HG02973 (cell line): ENCODE results near the gene HMX2.

Experiments used
- ATAC-seq: cut with Tn5 transposase; IDR thresholded peaks from one replicate; pipeline ENCODE4 v1.9.1; 2021; ENCODE audit warnings: moderate library complexity; ENCODE audit not compliant: unreplicated experiment

The HMX2 gene

DNA sequence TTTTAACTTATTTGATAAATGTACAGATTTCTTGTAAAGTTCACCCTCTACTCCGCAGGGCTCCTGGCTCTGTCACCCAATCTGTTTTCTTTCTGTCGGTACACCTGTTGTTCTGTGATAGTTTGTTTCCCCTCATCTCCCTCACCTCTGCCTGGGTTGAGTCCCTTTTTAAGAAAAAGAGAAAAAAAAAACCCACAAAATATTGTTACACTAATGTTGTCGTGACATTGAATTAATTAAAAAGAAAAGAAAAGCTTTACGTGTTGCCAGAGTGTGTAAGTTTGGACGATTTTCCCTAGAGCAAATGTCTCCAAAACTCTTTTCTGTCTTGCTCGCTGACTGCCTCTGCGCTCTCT is 8.8 kb upstream of the HMX2 start:
- ATAC-seq: no peak

DNA sequence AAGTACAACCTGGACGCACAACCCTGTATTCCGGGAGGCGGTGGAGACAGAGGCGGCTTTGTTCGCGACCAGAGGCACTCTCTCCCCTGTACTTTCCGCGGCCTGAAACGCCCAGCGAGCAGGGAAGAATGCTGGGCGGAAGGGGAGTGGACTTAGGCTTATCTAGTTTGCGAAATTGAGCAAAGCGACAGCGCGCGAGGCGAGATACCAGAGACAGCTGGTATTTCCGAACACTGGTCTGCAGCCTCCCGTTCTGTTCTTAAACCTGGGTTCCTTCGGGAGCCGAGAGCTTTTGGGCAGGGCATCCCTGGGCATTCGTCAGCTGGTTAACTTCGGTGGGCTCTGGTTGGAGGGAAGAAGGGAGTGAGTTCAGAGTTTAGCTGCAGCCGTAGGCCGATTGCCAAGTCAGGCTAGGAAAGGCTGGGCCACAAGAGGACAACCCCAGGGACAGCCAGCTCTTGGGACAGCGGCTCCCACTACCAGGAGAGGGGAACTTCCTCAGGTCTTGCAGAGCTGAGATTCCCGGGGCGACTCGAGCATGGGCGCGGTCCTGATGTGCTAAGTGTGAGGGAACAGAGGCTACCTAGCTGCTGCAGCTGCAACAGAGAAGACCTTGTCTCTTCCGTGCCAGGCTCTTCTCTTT is 8.3 kb upstream of the HMX2 start:
- ATAC-seq: no peak

DNA sequence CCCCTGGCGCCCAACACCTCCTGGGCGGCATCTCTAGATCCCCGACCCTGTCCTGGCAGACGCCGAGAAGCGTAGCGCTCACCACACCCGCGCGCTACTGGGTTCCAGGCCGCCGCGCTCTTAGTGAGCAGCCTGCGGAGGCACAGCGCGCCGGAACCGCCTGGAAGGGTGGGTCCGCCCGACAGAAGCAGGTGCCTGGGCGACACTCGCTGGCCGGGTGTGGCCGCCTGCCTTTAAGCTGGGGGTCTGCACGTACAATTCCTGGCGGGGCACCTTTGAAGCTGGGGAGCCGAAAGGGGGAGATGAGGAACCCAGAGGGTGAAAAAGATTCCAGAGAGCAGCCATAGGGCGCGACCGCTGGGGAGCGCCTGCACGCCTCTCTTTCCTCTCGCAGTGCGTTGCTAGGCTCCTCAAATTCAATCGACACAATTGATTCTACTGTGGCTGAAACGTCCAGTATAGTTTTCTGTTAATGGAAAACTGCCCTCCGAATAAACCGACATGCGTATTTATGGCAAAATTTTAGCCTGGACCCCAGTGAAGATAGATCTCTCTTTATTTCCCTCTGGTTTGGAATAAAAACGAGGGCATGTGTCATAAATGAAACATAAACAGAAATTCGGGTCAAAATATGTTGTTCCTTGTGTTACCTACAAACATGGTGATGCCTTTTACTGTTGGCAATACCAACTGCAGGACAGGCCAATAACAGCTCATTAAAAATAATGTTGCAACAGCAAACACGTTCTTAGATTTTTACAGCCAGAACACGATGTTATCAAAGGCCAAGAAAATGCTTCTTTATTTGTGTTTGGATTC is 7.6 kb upstream of the HMX2 start:
- ATAC-seq: no peak

DNA sequence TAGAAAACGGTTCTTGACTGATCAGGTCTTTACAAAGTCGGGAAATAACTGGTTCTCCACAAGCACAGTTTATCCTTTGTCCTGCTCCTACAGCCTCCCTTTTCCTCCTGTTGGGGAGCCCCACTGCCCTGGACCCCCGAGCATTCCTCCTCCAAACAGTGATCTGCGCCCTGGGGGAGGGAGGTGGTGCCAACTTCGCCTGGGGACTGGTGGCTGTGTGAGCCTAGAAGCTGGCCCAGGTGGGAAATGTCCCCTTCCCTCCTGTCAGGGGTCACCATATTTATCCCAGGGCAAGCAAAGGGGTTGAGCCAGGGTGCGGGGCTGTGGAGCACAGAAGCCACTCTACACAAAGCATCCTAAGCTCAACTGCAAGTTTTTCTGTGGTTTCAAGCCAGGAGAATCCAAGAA is 6.9 kb upstream of the HMX2 start:
- ATAC-seq: no peak

DNA sequence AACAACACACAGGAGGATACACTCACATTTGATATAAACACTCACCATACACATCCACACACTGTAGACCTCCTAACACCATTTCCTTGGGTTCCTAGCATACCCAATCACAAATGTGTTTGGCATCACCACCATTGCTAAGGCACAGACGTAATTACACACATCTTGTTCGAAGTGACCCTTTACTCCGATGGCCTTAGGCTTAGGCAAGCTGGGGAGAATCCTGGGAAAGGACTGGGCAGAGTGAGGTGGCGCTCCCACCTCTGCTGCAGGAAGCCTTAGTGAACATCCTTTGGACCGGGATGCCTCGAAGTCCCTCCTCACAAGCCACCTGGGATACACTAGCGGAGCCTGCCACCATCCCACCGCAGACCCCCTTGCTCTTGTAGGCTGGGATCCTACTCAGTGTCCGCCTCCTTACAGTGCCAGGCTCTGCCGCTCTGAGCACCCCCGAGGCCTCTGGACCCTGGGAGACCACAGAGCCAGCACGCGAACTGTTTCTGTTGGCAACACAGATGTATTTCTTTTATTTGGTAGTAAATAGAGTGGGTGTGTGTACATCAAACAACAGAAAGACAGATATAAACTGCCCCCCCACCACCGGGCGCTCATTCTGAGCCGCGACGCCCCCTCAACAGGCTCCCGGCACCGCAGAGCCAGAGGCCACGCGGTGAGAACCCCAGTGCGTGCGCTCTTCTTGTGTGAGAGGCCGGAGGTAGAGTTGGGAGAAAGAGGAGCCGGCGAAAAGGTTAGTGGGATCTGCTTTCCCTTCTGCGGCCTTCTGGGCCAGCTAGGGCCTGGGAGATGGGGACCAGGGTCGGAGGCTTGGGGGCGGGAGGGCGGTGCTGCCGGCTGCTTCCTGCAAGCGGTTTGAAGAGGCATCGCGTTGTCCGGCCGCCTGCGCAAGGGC is 5.9 kb upstream of the HMX2 start:
- no peak for ATAC-seq

DNA sequence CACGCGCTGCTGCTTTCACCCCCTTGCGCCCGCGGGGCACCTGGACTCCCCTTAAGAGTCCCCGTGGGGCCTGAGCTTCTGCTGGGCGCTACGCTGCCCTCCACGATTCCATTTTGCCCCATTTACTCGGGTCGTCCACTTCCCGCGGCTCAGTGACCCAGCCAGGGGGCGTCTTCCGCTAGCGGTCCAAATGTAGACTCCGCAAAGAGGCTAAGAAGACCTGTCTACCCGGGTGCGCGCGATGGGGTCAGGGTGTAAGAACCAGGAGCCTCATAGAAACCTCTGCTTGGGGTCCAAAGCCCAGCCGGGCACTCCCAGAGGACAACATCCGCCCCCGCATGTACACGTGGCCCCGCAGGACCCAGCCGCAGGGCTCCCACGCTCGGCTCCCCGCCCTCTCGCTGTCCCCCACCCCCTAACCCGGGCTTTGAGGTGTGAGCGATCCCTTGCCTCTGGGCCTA is 5.2 kb upstream of the HMX2 start:
- no peak for ATAC-seq

DNA sequence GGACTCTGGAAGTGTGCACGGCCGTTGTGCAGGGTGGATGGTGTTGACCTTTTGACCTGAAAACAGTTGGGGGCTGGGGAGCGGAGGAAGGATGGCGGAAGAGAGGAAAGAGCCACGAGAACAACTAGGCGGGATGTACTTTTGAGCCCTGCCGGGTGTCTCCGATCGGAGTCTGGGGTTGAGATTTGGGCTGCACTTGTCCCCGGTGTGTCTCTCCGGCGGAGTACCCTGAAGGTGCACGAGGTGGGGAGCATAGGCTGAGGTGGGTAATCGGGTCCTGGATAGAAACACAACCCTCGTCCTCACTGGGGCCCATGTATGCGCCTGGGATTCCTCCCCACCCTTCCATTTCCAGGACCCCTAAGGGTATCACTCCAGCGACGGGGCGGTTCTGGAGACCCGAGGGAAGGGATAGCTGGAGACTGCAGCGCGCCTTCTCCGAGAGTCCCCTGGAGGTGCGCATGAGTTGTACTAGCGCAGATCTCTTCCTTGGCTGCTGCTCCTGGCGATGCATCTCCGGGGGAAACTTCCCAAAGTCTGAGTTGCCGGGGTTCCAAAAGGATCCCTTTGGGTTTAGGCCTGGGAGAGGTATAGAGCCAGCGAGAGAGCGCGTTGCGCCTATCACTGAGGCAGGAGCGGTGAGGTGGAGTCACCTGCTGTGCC is 4.6 kb upstream of the HMX2 start:
- no peak for ATAC-seq

DNA sequence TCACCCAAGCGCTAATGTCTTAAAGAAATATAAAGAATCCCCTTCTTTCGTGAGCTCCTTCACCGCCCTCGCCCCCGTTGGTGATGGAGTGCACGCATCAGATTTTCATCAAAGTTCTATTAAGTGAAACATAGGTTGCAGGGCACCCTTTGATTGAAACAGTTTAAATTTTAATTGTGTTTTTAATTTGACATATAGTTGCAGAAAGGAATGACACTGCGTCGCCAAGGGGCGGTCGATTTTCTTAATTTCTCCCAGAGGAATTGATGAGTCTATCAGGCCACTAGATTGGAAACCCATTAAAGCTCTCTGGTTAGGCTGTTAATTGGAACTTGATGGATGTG is 4.1 kb upstream of the HMX2 start:
- ATAC-seq: no peak

DNA sequence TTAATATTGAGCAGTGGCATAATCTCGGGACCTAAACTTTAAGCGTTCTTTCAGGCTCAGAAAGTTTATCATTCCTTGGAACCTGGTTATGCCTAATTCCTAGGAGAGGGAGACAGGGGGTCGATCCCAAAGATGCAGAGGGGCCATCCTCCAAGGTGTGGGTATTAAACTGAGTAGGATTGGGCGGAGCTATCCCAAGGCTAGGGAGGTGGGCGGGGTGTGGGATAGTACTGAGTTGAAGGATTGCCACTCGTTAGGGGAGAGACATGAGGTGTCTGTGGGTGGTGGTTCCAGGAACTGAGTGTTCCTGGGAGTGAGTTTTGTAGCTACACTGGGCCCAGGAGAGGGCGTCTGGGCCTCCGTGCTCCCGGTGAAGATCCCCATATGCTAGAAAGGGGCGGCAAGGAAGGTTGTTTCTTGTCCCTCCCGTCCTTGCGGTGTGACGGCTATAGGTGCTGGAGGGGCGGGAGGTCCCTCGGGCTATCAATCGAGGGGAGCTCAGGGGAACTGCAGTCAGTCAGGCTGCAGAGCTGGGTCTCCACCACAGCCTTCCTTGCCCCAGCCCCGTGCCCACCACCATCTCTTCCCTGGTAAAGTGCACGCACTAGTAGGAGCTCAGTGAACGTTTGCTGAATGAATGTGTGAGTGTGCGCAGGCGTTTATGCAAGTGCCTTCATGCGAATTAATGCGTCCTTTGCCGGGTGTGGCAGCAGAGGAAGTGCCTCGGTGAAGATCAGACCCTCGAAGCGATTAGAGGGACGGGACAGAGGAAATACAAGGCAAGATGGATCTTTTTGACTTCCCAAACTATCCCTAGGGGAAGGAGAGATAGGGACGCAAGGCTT is 3.0 kb upstream of the HMX2 start:
- ATAC-seq: no peak

DNA sequence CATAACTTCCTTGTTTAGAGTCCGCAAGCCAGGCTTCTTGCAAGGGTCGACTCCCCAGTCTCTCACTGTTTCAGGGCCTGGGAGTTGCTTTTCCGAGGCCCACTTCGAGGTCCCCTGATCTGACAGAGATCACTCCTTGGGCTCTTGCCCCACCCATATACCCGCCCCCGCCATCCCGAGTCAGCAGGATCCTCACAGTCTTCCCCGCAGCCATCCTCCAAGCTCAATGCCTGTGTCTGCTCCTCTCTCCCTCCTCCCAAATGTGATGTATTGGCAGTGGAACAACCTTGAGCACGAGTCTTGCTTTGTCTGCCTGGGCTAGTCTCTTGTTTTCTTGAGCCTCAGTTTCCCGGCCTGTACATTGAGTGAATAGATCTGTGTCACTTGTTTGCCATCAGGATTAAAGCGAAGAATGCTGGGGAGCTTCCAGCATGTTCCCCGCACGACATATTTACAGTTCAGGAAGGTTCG is 2.4 kb upstream of the HMX2 start:
- no peak for ATAC-seq

DNA sequence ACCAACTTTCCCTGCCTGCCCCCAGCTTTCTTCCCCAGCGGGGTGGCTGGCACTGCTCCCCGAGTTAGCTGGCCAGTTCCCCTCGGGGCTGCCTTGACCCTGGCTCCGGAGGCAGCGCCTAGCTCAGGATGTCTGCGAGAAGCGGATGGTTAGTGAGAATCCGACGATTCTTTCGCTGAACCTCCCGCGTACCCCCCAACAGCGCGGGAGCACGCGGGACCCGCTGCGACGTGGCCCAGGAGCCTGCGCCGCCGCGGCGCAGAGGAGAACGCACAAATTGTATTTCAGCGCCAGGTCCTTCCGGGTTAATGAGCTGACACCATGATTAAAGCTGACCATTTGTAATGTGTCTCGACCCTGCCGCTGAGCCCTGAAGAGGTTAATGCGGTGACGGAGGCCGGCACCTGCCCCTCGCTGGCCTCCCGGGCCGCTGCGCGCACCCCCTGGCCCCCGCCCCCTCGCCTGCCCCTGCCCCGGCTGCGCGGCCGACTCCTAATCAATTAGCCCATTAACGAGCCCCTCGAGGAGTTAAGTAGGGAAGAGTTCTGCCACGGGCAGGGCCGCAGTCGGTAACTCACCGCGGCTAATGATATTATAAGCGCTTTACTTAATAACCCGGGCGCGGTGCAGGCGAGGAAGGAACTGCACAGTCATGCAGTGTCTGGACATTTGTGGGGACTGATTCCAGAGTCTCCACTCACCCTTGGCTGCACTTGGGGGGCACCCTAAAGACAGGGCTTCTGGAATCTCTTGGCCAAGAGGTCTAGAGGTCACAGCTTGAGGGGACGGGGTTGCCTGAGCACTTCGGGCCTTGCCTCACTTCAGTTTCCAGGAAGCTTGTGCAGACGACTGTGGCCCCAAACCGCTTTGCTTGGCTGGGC is 1.7 kb upstream of the HMX2 start:
- no peak for ATAC-seq

DNA sequence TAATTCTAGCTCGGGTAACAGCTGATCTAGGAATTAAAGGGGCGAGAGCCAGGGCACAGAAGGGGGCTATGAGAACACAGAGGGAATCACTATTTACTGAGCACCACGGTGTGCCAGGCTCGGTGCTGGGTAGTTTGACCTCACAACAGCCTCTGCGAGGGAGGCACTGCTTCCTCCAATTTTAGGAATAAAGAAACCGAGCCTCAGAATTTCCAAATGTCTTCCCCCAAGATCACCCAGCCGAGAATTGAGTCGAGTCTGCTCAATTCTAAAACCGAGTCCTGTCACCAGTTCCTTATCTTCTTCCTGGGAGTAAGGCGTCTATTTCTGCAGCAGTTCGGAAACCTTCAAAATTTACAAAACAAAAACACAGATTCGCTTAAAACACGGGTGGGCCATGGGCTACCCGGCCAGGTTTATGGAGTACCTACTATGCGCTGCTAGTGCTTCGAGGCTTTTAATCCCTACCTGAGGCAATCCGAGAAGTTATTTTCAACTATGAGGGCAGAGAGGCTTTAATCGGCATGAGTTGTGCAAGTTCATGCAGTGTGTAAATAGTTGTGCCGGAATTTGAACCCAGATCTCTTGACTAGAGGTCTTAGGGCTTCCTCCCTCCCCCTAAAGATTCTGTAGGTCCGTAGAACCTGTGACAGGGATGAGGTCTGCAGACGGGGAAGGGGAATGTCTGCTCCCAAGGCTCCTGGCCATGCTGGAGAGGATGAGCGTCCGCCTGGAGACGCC is 872 bp upstream of the HMX2 start:
- no peak for ATAC-seq

DNA sequence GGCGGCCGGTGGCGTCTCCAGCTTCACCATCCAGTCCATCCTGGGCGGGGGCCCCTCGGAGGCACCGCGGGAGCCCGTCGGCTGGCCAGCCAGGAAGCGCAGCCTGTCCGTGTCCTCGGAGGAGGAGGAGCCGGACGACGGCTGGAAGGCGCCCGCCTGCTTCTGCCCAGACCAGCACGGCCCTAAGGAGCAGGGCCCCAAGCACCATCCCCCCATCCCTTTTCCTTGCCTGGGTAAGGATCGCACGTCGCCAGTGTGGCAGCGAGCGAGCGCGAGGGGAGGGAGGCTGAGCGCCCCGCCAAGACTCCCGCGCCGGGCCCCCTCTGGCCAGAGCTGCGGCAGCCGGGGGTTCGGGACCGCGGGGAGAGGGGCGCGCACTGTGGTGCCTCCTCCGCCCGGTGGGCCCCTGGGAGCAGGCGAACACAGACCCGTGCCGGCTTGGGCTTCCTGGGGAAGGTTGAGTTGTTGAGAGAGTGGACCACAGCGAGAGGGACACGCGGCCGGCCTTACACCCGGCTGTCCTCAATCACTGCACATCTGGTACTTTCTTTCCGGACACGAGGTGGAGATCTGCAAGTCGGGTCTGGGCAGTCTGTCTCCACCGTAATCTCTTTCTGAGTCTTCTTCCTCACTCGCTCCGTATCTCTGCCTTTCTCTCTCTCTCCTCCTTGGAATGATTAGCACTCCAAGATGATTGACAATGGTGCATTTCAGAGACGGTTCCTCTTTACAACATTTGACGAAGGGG is 652 bp downstream of the HMX2 start:
- no peak for ATAC-seq

DNA sequence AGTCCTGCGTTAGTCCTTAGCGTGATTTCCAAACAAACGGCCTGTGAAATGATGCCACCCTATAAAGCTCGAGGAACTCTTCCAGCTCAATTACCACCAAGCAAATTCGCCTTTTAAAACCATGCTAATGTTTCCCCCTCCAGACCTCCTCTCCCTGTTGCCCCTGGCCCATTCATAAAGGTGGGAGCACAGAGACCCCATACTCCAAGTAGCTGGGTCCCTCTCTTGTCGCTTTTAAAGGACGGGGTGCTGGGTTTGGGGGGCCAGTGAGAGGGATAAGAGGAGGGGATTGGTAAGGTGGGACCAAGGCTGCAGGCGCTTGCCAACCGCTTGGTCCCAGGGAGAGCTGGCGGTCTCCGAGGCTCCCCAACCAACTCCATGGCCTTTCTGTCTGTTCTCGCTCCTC is 1.2 kb downstream of the HMX2 start:
- ATAC-seq: no peak

DNA sequence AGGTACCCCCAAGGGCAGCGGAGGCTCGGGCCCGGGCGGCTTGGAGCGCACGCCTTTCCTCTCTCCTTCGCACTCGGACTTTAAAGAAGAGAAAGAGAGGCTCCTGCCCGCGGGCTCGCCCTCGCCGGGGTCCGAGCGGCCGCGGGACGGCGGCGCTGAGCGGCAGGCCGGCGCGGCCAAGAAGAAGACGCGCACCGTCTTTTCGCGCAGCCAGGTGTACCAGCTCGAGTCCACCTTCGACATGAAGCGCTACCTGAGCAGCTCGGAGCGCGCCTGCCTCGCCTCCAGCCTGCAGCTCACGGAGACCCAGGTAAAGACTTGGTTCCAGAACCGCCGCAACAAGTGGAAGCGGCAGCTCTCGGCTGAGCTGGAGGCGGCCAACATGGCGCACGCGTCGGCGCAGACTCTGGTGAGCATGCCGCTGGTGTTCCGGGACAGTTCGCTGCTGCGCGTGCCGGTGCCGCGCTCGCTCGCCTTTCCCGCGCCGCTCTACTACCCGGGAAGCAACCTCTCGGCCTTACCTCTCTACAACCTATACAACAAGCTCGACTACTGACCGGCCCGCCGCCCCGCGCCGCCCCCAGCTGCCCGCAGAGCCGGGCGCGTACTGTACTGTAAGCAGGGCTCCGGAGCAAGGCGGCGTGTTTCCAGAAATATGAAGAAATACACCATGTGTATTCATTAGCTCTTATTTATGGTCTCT is 1.8 kb downstream of the HMX2 start:
- no peak for ATAC-seq

DNA sequence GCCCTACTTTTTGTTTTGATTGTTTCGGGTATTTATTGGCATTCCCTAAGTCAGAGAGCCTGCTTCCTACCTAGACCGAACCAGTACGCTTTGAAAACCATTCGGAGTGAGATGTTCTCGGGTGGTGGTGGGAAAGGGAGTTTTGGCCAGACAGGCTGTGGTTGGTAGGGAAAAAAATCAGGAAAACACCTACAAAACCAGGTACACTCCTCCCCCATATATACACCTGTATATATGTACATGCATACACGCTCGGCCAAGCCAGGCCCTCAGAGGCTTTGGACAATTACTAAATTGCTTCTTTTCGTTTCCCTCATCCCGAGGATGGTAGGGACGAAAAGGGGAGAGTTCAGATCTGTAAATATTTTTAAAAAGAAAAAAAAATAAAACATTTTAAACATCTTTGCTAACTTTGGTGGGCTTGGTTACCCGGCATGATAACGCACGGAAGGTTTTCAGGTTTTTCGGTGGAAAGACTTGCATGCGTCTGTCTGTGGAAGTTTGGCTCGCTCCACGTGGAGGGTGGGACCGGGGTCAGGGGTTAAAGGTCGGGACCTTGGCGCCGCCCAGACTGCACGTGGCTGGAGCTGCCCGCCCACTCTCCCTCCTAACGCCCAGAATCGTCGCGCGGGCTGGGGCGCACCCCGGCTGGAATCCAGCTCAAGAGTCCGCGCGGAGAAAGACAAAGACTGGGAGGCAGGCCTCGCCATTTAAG is 2.5 kb downstream of the HMX2 start:
- ATAC-seq: no peak
